NAMALWA (cell line): Measurements from ENCODE around the gene MUC20.

Source experiments
- DNase-seq: peaks from one replicate; pipeline ENCODE4 v3.0.0-alpha.2; 2015; ENCODE audit warnings: low spot score

Gene MUC20

DNA sequence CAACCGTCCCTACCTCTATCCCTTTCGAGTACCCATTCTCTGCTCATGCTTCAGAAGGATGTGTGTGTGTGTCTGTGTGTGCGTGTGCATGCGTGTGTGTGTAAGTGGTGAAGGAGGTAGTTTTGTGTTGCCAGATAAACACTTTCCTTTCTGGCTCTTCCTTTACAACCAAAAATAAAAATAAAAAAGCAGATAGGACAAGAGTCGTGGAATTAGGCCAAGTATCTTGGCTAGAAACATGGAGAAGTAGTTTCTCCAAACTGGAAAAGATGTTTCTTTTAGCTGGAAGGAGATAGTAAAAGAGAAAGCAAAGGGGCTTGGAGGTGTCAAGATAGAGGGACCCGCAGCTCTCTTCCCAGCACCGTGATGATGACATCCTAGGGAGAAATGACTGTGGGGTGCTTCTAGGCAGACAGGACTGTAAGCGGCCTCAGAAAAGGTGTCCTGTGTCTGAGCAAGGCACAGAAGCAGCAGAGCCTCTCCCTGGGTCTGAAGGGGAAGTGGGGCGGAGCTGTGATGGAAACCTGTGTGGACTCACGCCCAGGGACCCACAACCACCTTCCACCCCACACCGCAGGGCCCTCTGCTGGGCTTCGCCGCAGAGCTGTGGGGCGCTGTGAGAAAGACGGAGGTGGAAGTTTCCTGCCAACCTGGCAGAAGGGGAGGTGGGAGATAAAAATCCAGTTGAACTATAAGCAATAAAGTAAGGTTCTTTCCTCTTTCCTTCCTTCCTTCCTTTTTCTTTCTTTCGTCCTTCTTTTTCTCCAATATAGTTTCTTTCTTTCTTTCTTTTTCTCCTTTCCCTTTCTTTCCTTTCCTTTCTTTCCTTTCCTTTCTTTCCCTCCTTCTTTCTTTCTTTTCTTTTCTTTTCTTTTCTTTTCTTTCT is 35.3 kb downstream of the MUC20 start:
- no peak for DNase-seq

DNA sequence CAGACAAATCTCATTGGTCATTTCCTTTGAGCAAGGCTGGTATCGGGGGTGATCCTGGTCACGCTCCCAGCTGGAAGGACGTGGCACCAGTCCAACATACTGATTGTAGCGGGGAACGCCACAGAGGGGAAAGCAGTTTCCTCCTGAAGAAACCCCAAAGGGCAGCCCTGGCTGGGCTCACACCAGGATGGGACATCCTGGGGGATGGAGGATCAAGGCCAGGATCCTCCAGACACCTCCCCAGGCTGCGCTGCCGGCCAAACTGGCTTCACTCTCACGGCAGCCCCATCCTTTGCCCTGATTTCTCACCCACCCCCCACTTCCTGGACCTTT is 36.6 kb downstream of the MUC20 start:
- DNase-seq, result no peak

DNA sequence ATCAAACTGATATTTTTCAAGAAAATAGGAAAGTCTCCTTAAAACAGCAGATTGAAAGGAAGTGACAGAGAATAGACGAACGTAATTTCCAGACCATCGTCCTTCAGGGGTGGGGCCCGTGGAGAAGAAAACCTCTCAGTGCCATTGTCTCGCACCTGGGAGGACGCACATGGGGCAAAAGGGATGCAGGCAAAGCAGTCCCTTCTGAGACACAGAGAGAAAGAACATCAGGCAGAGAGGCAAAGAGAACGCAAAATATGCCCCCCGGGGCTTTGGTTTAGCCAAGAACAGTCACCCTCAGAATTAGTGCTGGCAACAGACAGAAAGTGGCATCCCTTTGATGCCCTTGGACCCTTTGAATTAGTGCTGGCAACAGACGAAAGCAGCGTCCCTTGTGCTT is 37.0 kb downstream of the MUC20 start:
- no peak for DNase-seq

DNA sequence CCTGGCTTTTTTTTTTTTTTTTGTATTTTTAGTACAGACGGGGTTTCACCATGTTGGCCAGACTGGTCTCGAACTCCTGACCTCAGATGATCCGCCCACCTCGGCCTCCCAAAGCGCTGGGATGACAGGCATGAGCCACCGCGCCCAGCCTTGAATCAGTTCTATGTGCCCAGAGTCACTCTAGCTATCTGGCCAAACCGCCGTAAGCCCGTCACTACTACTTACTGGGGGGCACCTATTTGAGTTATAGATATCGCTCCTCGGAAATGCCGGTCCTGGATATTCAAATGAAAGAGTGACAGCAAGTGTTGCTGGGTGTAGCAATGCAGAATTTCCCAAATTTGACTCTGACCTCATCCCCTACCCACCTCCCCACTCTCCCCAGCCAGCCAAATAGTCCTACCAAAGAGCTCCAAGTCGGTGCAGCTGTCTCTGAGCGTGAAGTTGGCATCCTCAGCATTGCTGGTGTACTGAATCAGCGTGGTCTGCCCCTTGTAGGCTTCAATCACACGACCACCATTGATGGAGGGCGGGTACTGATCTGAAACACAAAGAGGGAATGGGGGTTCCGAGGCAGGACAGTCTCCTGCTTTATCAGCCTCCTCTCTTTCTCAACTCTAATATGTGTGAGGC is 38.1 kb downstream of the MUC20 start:
- DNase-seq, result no peak

DNA sequence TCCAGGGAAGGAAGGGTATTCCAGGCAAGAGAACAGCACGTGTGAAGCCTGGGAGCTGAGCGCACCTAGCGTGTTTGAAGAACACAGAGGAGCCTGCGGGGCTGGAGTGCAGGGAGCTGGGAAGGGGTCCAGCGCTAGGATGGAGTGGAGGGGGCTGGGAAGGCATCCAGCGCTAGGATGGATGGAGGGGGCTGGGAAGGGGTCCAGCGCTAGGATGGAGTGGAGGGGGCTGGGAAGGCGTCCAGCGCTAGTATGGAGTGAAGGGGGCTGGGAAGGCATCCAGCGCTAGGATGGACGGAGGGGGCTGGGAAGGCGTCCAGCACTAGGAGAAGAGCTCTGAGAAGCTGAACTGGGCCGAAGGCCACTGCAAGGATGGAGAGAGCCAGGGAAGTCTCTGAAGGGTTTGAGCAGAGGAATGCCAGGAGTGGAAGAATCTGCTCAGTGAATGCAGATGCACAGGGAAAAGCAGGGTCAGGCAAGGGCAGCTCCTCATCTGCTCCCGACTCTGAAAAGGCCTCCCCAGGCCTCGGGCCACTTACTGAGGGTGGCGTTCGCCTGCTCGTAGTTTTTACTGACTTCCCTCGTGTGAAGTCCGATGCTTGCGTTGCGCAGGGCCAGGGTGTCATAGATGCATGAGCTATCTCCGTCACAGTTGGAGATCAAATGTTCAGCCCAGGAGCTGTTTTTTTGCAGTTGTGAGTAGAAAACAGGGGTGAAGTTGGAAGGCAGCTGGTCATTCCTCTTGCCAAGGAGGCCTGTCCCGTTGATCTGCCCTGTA is 39.8 kb downstream of the MUC20 start:
- no peak for DNase-seq

DNA sequence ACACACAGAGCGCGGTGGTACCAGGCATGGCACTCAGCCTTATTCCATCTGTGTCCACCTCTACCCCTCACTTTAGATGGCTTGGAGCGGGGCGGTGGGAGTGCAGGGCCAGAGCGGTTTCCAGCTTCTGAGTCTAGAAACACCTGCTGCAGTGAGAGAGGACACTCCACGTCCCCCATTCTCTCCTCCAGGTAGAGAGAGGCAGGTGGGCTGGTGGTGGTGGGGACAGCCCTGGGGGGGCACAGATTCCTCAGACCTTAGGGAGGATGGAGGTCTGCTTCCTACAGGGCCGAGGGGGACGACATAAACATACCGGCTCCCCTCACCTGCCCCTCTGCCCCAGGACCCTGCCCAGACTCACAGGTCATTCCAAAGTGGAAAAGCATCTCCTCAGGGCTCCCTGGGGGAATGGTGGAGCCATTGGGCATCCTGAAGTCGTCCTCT is 40.4 kb downstream of the MUC20 start:
- DNase-seq, result no peak

DNA sequence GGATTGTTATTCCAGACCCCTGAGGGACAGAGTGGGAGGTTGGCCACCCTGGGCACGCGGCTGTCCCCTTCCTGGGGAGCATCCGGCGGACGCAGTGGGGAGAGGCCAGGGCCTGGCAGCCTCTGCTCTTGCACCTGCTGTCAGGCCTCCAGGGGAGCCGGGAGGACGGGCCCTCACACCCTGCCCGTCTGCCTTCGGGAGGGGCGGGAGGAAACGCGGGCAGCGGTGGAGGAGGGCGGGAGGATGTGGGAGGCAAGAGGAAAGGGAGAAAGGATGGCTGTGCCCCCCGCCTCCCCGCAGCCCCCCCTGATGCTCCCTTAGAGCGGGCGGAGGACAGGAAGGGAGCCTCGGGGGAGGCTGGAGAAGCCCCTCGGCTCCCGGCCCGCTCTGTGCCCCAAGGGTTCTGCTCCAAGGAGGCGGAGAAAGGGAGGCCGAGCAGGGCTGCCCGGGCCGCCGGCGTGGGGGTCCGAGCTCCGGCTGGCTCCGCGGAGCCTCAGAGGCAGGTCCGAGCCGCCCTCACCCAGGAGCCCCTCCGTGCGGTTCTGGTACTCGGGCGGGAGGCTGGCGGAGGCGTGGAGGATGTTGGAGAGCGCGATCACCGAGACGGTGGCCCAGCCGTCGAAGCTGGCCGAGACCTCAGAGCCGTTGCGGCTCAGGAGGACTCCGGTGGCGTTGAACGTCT is 40.9 kb downstream of the MUC20 start:
- DNase-seq, result no peak

DNA sequence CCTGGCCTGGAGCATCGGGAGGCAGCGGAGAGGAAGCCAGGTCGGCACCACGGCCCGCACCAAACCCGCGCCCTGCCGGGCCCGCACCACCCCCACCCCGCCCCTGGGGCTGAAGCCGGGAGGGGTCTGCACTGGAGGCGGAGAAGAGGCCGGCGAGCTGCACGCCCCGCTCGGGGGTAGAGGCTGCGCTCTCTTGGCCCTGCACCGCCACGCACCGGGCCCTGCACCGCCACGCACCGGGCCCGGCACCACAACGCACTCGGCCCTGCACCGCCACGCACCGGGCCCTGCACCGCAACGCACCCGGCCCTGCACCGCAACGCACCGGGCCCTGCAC is 41.4 kb downstream of the MUC20 start:
- DNase-seq, result no peak

DNA sequence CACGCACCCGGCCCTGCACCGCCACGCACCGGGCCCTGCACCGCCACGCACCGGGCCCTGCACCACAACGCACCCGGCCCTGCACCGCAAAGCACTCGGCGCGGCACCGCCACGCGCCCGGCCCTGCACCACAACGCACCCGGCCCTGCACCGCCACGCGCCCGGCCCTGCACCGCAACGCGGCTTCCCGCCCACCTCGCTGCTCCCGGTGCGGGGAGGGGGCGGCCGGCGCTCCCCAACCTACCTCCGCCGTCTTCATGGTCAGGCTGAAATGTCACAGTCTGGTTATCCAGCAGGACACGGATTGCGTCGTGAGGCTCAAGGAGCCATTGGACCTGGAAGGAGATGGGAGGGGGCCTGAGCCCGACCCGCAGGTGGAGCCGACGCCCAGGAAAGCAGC is 41.8 kb downstream of the MUC20 start:
- DNase-seq, result no peak

DNA sequence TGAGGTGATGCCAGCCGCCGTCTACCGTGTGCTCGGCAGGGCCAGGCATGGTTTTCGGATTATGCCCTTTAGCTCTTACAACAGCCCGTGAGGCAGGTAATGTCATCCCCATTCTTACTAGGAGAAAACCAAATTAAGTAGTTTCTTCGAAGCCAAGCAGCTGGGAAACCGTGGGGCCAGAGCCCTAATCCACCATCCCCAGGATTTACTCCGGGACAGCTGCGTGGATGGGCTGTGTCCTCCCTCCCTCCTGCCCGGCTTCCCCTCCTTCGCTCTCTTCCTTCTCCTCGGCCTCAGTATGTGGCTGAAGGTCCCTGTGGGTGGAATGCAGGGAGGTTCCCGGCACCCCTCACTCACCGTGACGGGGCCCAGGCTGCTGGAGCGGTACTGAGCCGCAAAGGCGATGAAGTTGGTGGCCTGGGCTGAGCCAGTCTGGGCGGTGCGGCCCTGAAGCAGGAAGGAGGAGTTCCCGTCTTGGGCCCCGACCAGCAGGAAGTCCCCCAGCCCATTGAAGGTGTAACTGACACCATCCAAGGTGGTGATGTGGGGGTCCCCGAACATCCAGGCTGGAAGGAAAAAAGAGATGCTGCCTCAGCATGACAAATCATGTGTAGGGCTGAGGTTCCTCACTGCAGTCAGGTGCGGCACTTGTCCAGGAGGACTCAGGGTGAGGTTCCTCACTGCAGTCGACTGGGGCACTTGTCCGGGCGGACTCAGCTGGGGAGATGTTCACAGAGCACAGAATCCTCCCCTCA is 42.5 kb downstream of the MUC20 start:
- DNase-seq, result no peak

DNA sequence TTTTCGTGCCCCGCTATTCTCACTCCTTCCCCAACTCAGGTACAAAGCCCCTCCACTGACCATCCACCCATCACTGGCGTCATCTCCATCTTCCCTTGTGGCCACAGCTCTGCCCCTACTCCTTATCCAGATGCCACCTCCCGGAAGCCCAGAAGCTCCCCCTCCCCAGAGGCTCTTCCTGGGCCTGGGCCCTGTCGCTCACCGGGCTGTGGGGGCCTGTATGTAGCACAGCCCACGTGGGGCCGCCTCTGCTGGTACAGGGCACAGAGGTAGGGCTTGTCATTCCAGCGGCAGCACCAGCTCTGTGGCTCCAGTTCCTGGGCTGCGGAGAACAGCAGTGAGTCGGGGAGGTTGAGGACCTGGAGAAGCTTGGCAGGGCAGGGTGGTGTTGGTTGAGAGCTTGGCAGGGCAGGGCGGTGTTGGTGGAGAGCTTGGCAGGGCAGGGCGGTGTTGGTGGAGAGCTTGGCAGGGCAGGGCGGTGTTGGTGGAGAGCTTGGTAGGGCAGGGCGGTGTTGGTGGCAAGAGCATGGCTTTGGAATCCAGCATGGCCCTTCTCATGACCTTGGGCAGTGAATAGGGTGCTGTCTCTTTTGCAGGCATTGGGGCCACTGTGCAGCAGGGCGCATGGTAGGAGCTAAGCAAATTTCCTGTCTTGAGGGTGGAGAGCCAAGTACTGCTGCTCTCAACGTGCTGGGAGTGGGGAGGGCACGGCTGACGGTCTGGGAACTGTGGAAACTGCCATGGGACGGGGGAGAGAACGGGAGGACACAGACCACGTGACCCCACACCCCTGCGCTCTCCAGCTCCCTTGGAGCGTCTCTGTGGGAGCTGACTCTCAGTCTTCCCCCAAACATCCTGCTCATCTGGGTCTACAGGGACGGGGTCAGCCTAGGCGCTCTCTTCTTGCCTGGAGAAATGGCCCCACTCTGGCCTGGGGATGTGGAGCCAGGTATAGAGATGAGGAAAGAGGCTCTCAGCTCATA is 43.4 kb downstream of the MUC20 start:
- no peak for DNase-seq

DNA sequence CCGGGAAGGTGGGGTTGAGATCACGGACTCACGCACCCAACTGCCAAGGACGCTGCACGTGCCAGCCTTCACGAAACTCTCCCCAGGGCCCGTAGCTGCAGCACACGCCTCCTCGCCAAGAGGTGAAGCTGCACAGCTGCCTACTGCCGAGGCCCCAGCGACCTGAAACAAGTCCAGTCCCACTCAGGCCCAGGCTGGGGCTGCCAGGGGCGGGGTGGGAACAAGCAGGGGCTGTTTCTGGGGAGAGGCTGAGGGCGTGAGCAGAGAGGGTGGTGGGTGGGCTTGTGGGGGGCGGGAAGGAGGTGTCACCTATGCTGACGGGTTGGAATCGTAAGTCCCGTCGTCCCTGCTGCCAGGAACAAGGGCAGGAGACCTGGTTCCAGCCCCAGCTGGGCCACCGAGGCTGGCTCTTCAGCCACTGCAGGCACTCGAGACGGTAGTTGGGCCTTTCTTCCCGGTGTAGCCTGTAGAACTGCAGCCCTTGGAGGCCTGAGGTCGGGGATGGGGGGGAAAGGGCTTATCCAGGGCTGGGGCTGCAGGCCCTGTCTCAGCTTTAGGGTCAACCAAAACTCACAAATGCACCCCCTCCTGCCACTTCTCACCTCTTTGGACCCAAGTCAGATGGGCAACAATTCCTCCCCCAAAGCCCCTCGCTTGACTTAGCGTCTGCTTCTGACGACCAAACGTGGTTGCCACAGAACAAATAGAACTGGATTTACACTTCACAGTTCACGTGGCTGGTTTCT is 44.4 kb downstream of the MUC20 start:
- DNase-seq, result no peak

DNA sequence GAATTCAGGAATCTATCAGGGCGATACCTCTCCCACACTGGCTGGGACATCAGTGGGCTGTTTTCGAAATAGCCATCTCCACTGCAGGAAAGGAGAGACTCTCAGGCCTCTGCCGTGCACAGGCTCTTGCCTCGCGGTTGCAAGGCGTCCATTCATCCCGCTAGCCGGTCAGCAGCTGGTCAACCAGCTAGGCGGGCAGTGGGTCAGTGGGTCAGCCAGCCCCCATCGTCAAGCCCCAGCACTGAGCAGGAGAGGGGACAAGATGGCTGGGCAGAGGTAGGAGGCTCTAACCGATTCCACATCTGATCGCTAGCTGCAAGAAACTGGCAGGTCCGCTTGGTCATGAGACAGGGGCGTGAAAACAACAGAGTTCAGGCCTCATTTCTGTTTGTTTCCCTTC is 45.9 kb downstream of the MUC20 start:
- DNase-seq, result no peak

DNA sequence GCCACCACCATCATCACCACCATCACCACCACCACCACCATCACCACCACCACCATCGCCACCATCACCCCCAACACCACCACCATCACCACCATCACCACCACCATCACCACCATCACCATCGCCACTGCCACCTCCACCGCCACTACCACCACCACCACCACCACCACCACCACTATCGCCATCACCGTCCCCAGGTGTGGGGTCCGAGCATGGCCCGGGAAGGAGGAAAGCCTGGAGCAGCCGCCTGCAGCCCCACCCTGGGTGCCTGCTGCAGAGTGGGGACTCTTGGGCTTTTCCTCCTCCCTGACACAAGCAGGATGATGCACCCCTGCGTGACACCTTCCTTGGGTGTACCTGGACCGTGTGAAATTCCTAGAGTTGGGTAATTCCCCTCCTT is 47.0 kb downstream of the MUC20 start:
- no peak for DNase-seq

DNA sequence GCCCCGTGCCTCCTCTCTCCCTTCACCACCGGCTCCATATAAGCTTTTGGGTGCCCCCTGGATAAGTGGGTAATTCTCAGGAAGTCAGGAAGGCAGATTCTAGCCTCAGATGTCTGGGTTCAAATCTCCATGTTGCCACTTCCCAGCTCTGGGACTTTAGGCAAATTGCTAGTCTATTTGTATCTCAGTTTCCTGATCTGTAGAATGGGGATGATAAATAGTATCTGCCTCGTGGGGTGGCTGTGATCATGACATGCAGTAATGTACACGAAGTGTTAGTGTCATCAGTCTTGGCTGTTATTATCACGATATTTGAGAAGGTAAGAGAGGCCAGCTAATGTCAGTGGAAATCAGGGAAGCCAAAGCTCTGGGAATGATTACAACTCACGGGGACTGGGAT is 47.6 kb downstream of the MUC20 start:
- DNase-seq, result peak; percentile 1

DNA sequence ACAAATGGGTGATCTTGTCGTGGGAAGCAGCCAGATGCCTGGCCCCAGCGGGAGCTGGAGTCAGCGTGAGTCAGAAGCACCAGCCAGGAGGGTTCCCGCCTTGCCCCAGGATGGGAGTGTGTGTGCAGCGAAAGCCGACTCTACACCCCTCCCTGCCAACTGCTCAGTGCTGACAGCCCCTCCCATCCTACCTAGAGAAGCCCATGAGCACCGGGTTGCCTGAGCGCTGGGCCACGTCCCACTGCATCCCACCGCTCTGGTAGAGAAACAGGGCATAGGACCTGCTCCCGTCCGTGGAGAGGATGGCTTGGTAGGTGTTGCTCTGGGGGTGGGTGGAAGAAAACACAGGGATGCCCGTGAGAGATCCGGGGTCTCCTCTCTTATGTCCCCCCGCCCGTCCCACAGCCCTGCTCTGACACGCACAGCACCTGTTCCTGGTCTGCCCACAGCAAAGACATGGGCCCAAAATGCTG is 48.1 kb downstream of the MUC20 start:
- DNase-seq, result no peak

DNA sequence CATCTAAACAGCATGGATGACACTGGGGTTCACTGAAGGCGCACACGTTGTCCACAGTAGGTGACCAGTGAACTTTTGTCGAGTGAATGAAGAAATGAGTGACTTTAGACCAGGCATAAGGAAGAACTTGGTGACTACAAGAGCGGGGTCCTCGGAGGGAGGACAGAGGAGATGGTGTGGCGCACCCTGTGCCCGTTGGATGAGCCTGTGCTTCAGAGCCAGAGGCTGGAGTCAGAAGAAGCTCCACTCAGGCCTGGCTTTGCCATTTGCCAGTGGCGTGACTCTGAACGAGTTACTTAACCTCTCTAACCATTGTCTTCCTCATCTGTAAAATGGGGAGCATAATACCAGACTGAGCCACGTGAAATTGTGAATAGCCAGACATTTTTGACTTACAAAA is 48.8 kb downstream of the MUC20 start:
- DNase-seq, result no peak

DNA sequence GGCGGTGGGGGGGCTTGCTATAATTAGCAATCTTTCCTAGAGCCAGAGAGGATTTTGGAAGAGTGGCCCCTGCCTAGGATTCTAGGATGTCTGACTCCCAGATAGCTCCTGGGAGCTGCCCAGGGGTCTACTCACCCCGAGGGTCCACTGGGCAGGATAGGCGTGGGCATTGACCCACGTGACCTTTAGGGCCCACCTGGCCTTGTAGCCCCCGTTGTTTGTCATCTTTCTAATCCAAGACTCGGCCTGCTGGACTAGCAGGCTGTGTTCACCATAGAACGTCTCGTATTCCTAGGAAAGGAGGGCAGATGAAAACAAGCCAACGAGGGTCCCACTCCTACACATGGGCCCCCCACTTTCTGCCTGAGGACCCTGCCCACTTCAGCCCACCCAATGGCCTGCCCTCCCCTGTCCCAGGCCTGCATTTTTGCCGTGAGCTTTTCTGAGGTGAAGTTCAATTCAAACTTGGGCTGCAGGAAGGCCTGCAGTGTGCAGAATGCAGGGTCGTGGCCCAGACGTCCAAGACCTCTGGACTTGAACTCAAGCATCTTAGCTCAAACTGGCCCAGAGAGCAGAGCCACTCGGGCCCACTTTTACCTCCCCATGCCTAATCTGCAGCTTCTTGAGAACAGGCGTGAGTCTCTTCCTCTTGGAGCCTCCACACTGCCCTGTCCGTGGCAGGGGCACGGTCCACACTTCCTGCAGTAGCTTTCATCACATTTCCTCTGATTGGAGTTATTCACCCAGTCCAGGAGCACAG is 49.5 kb downstream of the MUC20 start:
- no peak for DNase-seq
